Heart right ventricle (tissue), 16 donors: Measurements from ENCODE around the gene GALNT18. TPM values are rescaled to one million over a fixed set of nuclear protein-coding genes. Genes with fewer than 3 reads are reported as not detected.
A peak's percentile ranks its signal among the peaks of the same experiment; 100 is the strongest.

ENCODE experiments used
- ATAC-seq, 8 donors: fragments of 200-7000 bp; cut with Tn5 transposase; one replicate each; pipeline ENCODE4 v1.9.1; 2020; ENCODE audit warnings: mild to moderate bottlenecking in 8 of 8, moderate library complexity in 8 of 8, moderate number of reproducible peaks in 1 of 8
- DNase-seq, 2 donors: peaks; one replicate each; pipeline ENCODE4 v3.0.0-alpha.2; 2020
- H3K27ac ChIP-seq, 10 donors: fragments of 200-600 bp; sonication (generic) in 2 of 10; one replicate each; pipeline versions ENCODE4 v1.5.0 to v1.8.0; 2020 to 2022; ENCODE audit warnings: mild to moderate bottlenecking in 3 of 10
- H3K27me3 ChIP-seq, 7 donors: fragments of 200-600 bp; one replicate each; pipeline ENCODE4 v1.8.0; 2021 to 2022; ENCODE audit warnings: mild to moderate bottlenecking in 2 of 7
- H3K36me3 ChIP-seq, 9 donors: fragments of 200-600 bp; sonication (generic) in 1 of 9; one replicate each; pipeline versions ENCODE4 v1.5.0 to v1.8.0; 2020 to 2022; ENCODE audit warnings: mild to moderate bottlenecking in 2 of 9
- H3K4me1 ChIP-seq, 9 donors: fragments of 200-600 bp; sonication (generic) in 1 of 9; one replicate each; pipeline versions ENCODE4 v1.5.0 to v1.8.0; 2020 to 2022; ENCODE audit warnings: mild to moderate bottlenecking in 4 of 9
- H3K4me3 ChIP-seq, 10 donors: fragments of 200-600 bp; sonication (generic) in 2 of 10; one replicate each; pipeline versions ENCODE4 v1.5.0 to v1.8.0; 2020 to 2022; ENCODE audit warnings: mild to moderate bottlenecking in 7 of 10, moderate library complexity in 2 of 10
- H3K9me3 ChIP-seq, 11 donors: fragments of 200-600 bp in 10 of 11; sonication (generic) in 2 of 11; one replicate each; pipeline versions ENCODE4 v1.5.0 to v1.8.0; 2013 to 2022; ENCODE audit warnings: mild to moderate bottlenecking in 2 of 11, control low read depth in 1 of 11, moderate library complexity in 1 of 11
- WGBS, 2 donors: extraction: QIAGEN DNeasy Blood & Tissue Kit; methylation state at CpG; one replicate each; pipeline ENCODE4 v1.1.7; 2013; ENCODE audit warnings: inconsistent platforms in 1 of 2; 5-methylcytosine and 5-hydroxymethylcytosine counted together
- intact Hi-C, 10 donors: fragments of 100-400 bp; cut with DNase I; formaldehyde crosslinking; loops; one replicate each; pipeline versions ENCODE4 v1.11.1 to v1.14.2; 2022
- polyA plus RNA-seq, 2 donors: library from polyadenylated mRNA; stranded (reverse); fragments of 200-250 nt; gene quantifications; one replicate each; pipeline ENCODE4 v1.2.3, GENCODE V29; 2013
- total RNA-seq, 10 donors: library from RNA; stranded (reverse); fragmentation: NEBNext Ultra II Directional in 3 of 10; extraction: Animal tissue kit (Norgen Biotek cat#: 25700) in 3 of 10; gene quantifications; one replicate each; pipeline versions ENCODE4 v1.2.1 to v1.2.4, GENCODE V29; 2021 to 2023
- TF ChIP-seq, protein P1 (sequence below), 9 donors: fragments of 200-600 bp; sonication (generic) in 2 of 9; IDR thresholded peaks; one replicate each; pipeline versions ENCODE4 v1.5.0 to v1.8.0; 2021 to 2022; ENCODE audit warnings: antibody characterized with exemption in 9 of 9, mild to moderate bottlenecking in 5 of 9, moderate library complexity in 1 of 9
- donor health status: Arrhythmogenic right ventricular cardiomyopathy.
- donor health status: ischemic (EF 13 %, LVEDD 7.1; RV severe dilation, severe dysfunction).
- donor health status: healthy with polysubstance abuse.
- donor health status: DM: no; HTN: yes; CAD: no.
- donor health status: DM: no; HTN: no; CAD: no.
- donor health status: ischemic (EF 25% LVEDD 6.9; RV normal size, moderate dysfunction).
- donor health status: ischemic (EF 25% LVEDD 5.7; RV mildly dilated, moderate dysfunction).
- donor health status: healthy.
- donor health status: DM: yes; HTN: yes; CAD: no.
- donor health status: Ischemic cardiomyopathy.
- donor health status: ischemic (EF 35%, LVEDD 5.7; RV mildly dilated, moderate dysfunction).
- donor health status: nonischemic (EF 11% LVEDD 7.7; RV severe dilation, severe dysfunction).
- donor health status: DM: yes; HTN: yes; CAD: no.
- donor health status: PGD.
- donor health status: ischemic (EF 29% LVEDD 5.4; RV normal size, mild dysfunction).
- donor health status: nonischemic (EF 23%, LVEDD 6.1; RV moderate dilation, normal function).

The GALNT18 gene
- total and polyA plus RNA-seq, 12 donors: 7.0 to 29.0 (median 15.6) TPM

DNA sequence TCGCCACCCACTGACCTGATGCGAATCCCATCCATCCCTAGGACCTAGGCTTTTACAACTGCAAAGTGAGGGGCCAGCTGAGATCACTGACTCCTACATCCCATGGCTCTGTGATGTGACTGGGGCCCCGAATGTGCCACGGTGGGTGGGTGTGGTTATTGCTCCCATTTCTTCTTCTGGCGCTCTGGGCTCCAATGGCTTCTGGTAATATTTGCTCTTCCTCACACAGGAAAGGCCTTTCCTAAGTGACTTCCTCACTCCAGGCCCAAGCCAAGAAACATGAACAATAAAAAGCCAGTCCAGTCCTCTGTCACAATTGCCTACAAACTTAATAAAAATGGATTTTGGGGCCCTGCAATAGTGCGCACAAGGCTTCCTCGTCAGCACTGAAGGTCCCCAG lies 78.1 kb downstream of the GALNT18 start:
- no peak overlapping the region for H3K4me3 ChIP-seq
- intact Hi-C loops: loop anchor here in 1 of 10 donors (5.0 kb wide), 1 partner anchor 39 kb away; no protein-coding TSS in a partner anchor
- H3K4me1 ChIP-seq: peaks cover 13 to 100% (median 44%) of the 10 kb centered on the region in 9 donors
- H3K27me3 ChIP-seq: no peaks in the 10 kb centered on the region
- peak; percentile 40 to 86 (median 70) for ATAC-seq
- WGBS, 2 donors: 74 to 84% methylated on average over 7 of the region's 7 CpGs
- H3K36me3 ChIP-seq: no peaks in the 10 kb centered on the region
- H3K9me3 ChIP-seq: no peaks in the 10 kb centered on the region
- peak in 1 of 2 donors; percentile 55 for DNase-seq
- H3K27ac ChIP-seq: peak overlapping the region; percentile 33 to 95 (median 75)
- TF ChIP-seq, protein P1, sequence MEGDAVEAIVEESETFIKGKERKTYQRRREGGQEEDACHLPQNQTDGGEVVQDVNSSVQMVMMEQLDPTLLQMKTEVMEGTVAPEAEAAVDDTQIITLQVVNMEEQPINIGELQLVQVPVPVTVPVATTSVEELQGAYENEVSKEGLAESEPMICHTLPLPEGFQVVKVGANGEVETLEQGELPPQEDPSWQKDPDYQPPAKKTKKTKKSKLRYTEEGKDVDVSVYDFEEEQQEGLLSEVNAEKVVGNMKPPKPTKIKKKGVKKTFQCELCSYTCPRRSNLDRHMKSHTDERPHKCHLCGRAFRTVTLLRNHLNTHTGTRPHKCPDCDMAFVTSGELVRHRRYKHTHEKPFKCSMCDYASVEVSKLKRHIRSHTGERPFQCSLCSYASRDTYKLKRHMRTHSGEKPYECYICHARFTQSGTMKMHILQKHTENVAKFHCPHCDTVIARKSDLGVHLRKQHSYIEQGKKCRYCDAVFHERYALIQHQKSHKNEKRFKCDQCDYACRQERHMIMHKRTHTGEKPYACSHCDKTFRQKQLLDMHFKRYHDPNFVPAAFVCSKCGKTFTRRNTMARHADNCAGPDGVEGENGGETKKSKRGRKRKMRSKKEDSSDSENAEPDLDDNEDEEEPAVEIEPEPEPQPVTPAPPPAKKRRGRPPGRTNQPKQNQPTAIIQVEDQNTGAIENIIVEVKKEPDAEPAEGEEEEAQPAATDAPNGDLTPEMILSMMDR (IDR thresholded peaks at IDR 0.05): no peak

DNA sequence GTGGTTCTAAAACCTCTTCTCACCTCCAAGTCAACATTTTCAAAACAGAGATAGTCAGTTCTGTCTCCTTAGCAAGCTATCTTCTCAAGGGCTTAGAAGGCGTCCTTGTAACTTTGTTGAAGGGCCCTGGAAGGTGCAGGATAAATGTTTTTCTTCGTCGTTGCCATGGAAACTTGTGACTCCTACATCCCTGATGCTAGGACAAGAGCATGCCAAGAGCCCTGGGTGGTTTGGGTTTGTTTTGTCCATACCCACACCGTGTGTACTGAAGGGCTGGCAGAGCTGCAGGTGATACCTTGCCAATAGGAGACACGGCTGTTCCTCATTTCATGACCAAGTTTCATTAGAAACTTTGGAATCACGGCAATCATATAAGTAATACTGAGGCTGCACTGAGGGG lies 81.6 kb downstream of the GALNT18 start:
- intact Hi-C loops: loop anchor here in 1 of 10 donors (5.0 kb wide), 1 partner anchor 42 kb away; no protein-coding TSS in a partner anchor
- 92 to 95% methylated on average over 6 of the region's 6 CpGs for WGBS, 2 donors
- H3K4me1 ChIP-seq: peaks cover 29 to 100% (median 73%) of the 10 kb centered on the region in 9 donors
- H3K9me3 ChIP-seq: no peaks in the 10 kb centered on the region
- H3K36me3 ChIP-seq: no peaks in the 10 kb centered on the region
- no peak for ATAC-seq
- H3K27me3 ChIP-seq: no peaks in the 10 kb centered on the region
- DNase-seq: no peak
- H3K27ac ChIP-seq: peak overlapping the region in 6 of 10 donors; percentile 4 to 95 (median 88)
- no peak overlapping the region for H3K4me3 ChIP-seq
- TF ChIP-seq, protein P1 (IDR thresholded peaks at IDR 0.05): no peak

DNA sequence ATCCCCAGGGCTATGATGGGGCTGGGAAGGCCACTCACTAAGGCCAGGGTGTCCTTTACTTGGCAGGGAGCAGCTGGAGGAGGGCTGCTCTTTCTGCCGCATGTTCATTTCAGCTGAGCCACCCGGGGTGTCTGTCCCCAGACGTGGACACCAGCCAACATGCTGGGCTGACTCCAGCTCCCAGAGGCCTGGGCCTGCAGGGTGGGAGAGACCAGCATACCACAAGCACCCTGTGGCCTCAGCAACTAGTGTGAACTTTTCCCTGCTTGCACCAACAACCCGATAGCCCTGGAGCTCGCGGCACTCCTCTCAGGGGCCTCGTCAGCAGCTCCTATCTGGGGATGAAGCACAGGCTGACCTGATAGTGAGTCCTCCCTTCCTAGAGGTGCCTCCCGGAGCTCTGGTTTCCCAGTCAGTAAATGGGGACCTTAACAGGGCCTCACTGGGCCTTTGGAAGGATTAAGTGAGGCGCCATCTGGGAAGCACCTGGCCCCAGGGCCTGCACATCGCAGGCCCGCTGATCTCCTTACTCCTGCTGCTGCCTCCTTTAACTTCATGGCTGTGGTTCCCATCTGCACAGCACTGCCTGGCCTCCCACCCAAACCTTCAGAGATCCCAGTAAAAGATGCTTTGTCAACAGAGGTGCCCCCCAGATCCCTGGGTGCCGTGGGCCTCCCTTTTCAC lies 83.4 kb downstream of the GALNT18 start:
- intact Hi-C loops: loop anchor here in 8 of 10 donors (2.0 to 10.0 kb wide), 7 partner anchors 34 to 134 kb away; partner anchors contain the start of gene GALNT18 (in 1 of the 8)
- 31 to 34% methylated on average over 12 of the region's 12 CpGs for WGBS, 2 donors
- DNase-seq: peak; percentile 77 to 79

DNA sequence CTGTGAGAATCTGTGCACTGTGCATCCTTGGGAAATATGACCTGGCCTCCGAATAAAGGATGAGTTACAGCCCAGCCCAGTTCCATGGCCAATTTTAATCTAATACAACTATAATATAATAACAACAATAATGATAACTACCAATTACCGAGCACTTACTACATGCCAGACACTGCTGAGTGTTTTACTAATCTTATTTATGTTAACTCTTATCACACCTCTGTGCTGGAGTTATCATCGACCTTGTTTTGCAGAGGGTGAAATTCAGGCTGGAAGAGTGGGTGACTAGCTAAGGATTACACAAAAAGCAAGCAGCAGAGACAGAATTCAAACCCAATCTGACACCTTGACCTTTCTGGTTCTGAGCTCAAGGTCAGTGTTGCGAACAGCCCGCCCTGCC lies 83.9 kb downstream of the GALNT18 start:
- Histone ChIP-seq H3K4me3 (no peak overlapping the region), H3K27ac (peak overlapping the region; percentile 77 to 95 (median 84)), H3K4me1 (peaks cover 30 to 100% (median 73%) of the 10 kb centered on the region in 9 donors), H3K27me3 (no peaks in the 10 kb centered on the region), H3K36me3 (no peaks in the 10 kb centered on the region), H3K9me3 (no peaks in the 10 kb centered on the region)
- peak in 1 of 8 donors; percentile 0 for ATAC-seq
- intact Hi-C loops: loop anchor here in 8 of 10 donors (2.0 to 10.0 kb wide), 7 partner anchors 34 to 133 kb away; partner anchors contain the start of gene GALNT18 (in 1 of the 8)
- 28 to 30% methylated on average over 5 of the region's 5 CpGs for WGBS, 2 donors
- TF ChIP-seq, protein P1 (IDR thresholded peaks at IDR 0.05): no peak
- no peak for DNase-seq

More for the DNA sequence above, 83.4 kb downstream of the GALNT18 start:
- peak; percentile 57 to 88 (median 78) for ATAC-seq
- no peaks in the 10 kb centered on the region for H3K9me3 ChIP-seq
- H3K4me3 ChIP-seq: no peak overlapping the region
- peaks cover 30 to 100% (median 73%) of the 10 kb centered on the region in 9 donors for H3K4me1 ChIP-seq
- H3K27ac ChIP-seq: peak overlapping the region; percentile 77 to 95 (median 84)
- TF ChIP-seq, protein P1 (IDR thresholded peaks at IDR 0.05): no peak
- H3K36me3 ChIP-seq: no peaks in the 10 kb centered on the region
- H3K27me3 ChIP-seq: no peaks in the 10 kb centered on the region
